ENCODE measurements around the gene CELF5.

Gene CELF5

GRCh38 chr19:3343619-3344502 is 119.4 kb downstream of the CELF5 start:
- TF ChIP-seq FOXM1 (IDR thresholded peaks at IDR 0.05; ENCODE audit: borderline replicate concordance, low read depth) (peak; percentile 78), EGR1 (IDR thresholded peaks at IDR 0.05) (no peak), USF1 (IDR thresholded peaks at IDR 0.05) (no peak), TCF12 (IDR thresholded peaks at IDR 0.05; ENCODE audit: low read depth) (no peak), RAD21 (IDR thresholded peaks at IDR 0.05; ENCODE audit: low read depth) (no peak; the same call in 1 of the 2 replicates), EP300 (IDR thresholded peaks at IDR 0.05; ENCODE audit: borderline replicate concordance) (no peak), TEAD4 (IDR thresholded peaks at IDR 0.05) (0 out of 2 replicates have a peak, but pooled peaks have one; percentile 38), YY1 (IDR thresholded peaks at IDR 0.05; ENCODE audit: low read depth) (0 out of 2 replicates have a peak, but pooled peaks have one; percentile 59), CEBPB (IDR thresholded peaks at IDR 0.05) (peak; percentile 93), MAX (IDR thresholded peaks at IDR 0.05) (peak; percentile 36), ZBTB7A (IDR thresholded peaks at IDR 0.05; ENCODE audit: low read depth) (no peak)

- TF ChIP-seq TCF12 (IDR thresholded peaks at IDR 0.05; ENCODE audit: low read depth), result no peak
- TF ChIP-seq YY1 (IDR thresholded peaks at IDR 0.05; ENCODE audit: low read depth), result no peak
- no peak for TF ChIP-seq EGR1 (IDR thresholded peaks at IDR 0.05)
- no peak for TF ChIP-seq RAD21 (IDR thresholded peaks at IDR 0.05; ENCODE audit: low read depth)
- TF ChIP-seq EP300 (IDR thresholded peaks at IDR 0.05; ENCODE audit: borderline replicate concordance), result no peak
These were observed 120.4 kb downstream of the CELF5 start for GRCh38 chr19:3344608-3345598.

GRCh38 chr19:3345850-3346460 is 121.5 kb downstream of the CELF5 start:
- no peak for TF ChIP-seq TAF1 (IDR thresholded peaks at IDR 0.05; ENCODE audit: low read depth)

Measured in Ishikawa (cell line).